Mononuclear cell (primary cell): Measurements from ENCODE around the gene TMEM267. TPM values are rescaled to one million over a fixed set of nuclear protein-coding genes. Genes with fewer than 3 reads are reported as not detected.
"Not testable (repeated sequence)": the region's sequence is repeated elsewhere in the genome, so short reads cannot be mapped to it uniquely, and the experiment has no call there.

Source experiments
- H3K27me3 ChIP-seq: 2 replicates; pipeline ENCODE4 v1.6.0; 2011; ENCODE audit warnings: low read length, control low read depth; ENCODE audit not compliant: insufficient read depth
- H3K4me1 ChIP-seq: 2 replicates; pipeline ENCODE4 v1.5.1; 2011; ENCODE audit warnings: mild to moderate bottlenecking, low read length, control low read depth; ENCODE audit not compliant: insufficient read depth
- H3K4me3 ChIP-seq: 2 replicates; pipeline ENCODE4 v1.5.1; 2011; ENCODE audit warnings: mild to moderate bottlenecking, low read length, moderate library complexity
- H3K9me3 ChIP-seq: 2 replicates; pipeline ENCODE4 v1.5.1; 2011; ENCODE audit warnings: low read depth, mild to moderate bottlenecking, control low read depth, low read length
- total RNA-seq: library from RNA; depleted of rRNA; stranded (reverse); fragments of >200 nt; gene quantifications from one replicate; pipeline ENCODE4 v1.2.3, GENCODE V29; 2012

TMEM267 gene
- total RNA-seq, 1 donor, result 11.5 TPM

GRCh38 chr5:43484106-43484849 is 613 bp upstream of the TMEM267 start:
- H3K4me1 ChIP-seq, result peaks cover 19% of the 10 kb centered on the region
- H3K9me3 ChIP-seq, result no peaks in the 10 kb centered on the region
- peak overlapping the region; percentile 71 for H3K4me3 ChIP-seq
- no peaks in the 10 kb centered on the region for H3K27me3 ChIP-seq

- peaks cover 19% of the 10 kb centered on the region for H3K4me1 ChIP-seq
- no peaks in the 10 kb centered on the region for H3K9me3 ChIP-seq
- peak overlapping the region; percentile 71 for H3K4me3 ChIP-seq
- H3K27me3 ChIP-seq, result no peaks in the 10 kb centered on the region
These were observed 971 bp downstream of the TMEM267 start for GRCh38 chr5:43482490-43483297.

- H3K9me3 ChIP-seq, result peaks cover 6% of the 10 kb centered on the region
- no peaks in the 10 kb centered on the region for H3K27me3 ChIP-seq
- no peaks in the 10 kb centered on the region for H3K4me1 ChIP-seq
- H3K4me3 ChIP-seq, result no peak overlapping the region
These were observed 13.8 kb downstream of the TMEM267 start for GRCh38 chr5:43469671-43470391.

- Histone ChIP-seq H3K27me3 (no peaks in the 10 kb centered on the region), H3K4me1 (no peaks in the 10 kb centered on the region), H3K9me3 (peaks cover 6% of the 10 kb centered on the region), H3K4me3 (no peak overlapping the region)
These were observed 16.6 kb downstream of the TMEM267 start for GRCh38 chr5:43467100-43467499.

GRCh38 chr5:43465455-43465854 is 18.2 kb downstream of the TMEM267 start:
- not testable (repeated sequence) for H3K9me3 ChIP-seq, H3K4me3 ChIP-seq, H3K4me1 ChIP-seq, H3K27me3 ChIP-seq

- no peaks in the 10 kb centered on the region for H3K9me3 ChIP-seq
- H3K4me1 ChIP-seq, result no peaks in the 10 kb centered on the region
- no peak overlapping the region for H3K4me3 ChIP-seq
These were observed 22.6 kb downstream of the TMEM267 start for GRCh38 chr5:43461066-43461465.

GRCh38 chr5:43456556-43456955 is 27.1 kb downstream of the TMEM267 start:
- Histone ChIP-seq H3K9me3 (no peaks in the 10 kb centered on the region), H3K4me1 (no peaks in the 10 kb centered on the region), H3K4me3 (no peak overlapping the region), H3K27me3 (no peaks in the 10 kb centered on the region)

More at GRCh38 chr5:43461066-43461465, 22.6 kb downstream of the TMEM267 start:
- H3K27me3 ChIP-seq, result no peaks in the 10 kb centered on the region

- H3K27me3 ChIP-seq, H3K4me3 ChIP-seq: not testable (repeated sequence)
These were observed 42.1 kb downstream of the TMEM267 start for GRCh38 chr5:43441575-43441974.

GRCh38 chr5:43437062-43437660 is 46.5 kb downstream of the TMEM267 start:
- H3K9me3 ChIP-seq, result peaks cover 7% of the 10 kb centered on the region

More at GRCh38 chr5:43441575-43441974, 42.1 kb downstream of the TMEM267 start:
- not testable (repeated sequence) for H3K4me1 ChIP-seq, H3K9me3 ChIP-seq

GRCh38 chr5:43433382-43433781 is 50.3 kb downstream of the TMEM267 start:
- Histone ChIP-seq H3K4me3 (no peak overlapping the region), H3K9me3 (no peaks in the 10 kb centered on the region), H3K27me3 (no peaks in the 10 kb centered on the region), H3K4me1 (no peaks in the 10 kb centered on the region)

More at GRCh38 chr5:43437062-43437660, 46.5 kb downstream of the TMEM267 start:
- H3K4me3 ChIP-seq, result no peak overlapping the region
- no peaks in the 10 kb centered on the region for H3K4me1 ChIP-seq
- no peaks in the 10 kb centered on the region for H3K27me3 ChIP-seq

- H3K4me1 ChIP-seq, result no peaks in the 10 kb centered on the region
- no peak overlapping the region for H3K4me3 ChIP-seq
- H3K9me3 ChIP-seq, result no peaks in the 10 kb centered on the region
- no peaks in the 10 kb centered on the region for H3K27me3 ChIP-seq
These were observed 50.9 kb downstream of the TMEM267 start for GRCh38 chr5:43432486-43433375.

GRCh38 chr5:43429706-43430105 is 54.0 kb downstream of the TMEM267 start:
- Histone ChIP-seq H3K27me3 (no peaks in the 10 kb centered on the region), H3K9me3 (no peaks in the 10 kb centered on the region), H3K4me3 (no peak overlapping the region), H3K4me1 (no peaks in the 10 kb centered on the region)

- Histone ChIP-seq H3K9me3 (no peaks in the 10 kb centered on the region), H3K4me3 (no peak overlapping the region), H3K27me3 (no peaks in the 10 kb centered on the region), H3K4me1 (no peaks in the 10 kb centered on the region)
These were observed 54.6 kb downstream of the TMEM267 start for GRCh38 chr5:43429016-43429415.

- Histone ChIP-seq H3K4me1 (no peaks in the 10 kb centered on the region), H3K4me3 (no peak overlapping the region), H3K27me3 (no peaks in the 10 kb centered on the region), H3K9me3 (no peaks in the 10 kb centered on the region)
These were observed 56.4 kb downstream of the TMEM267 start for GRCh38 chr5:43427306-43427705.
